ENCODE data around the gene SMOC2.

- no peak for TF ChIP-seq CTCF (conservative IDR thresholded peaks at IDR 0.05; ENCODE audit: low read depth, low read length)
- TF ChIP-seq POLR2A (IDR thresholded peaks at IDR 0.05; ENCODE audit: low read depth, low read length): no peak
- TF ChIP-seq USF2 (IDR thresholded peaks at IDR 0.05; ENCODE audit: low read depth, low read length): no peak
- TF ChIP-seq SMC3 (IDR thresholded peaks at IDR 0.05; ENCODE audit: low read depth, low read length): no peak
- no peak for TF ChIP-seq BHLHE40 (IDR thresholded peaks at IDR 0.05; ENCODE audit: low read depth, low read length)
- no peak for TF ChIP-seq MXI1 (IDR thresholded peaks at IDR 0.05; ENCODE audit: borderline replicate concordance, low read depth, low read length)
- no peak for TF ChIP-seq ELK1 (IDR thresholded peaks at IDR 0.05; ENCODE audit: borderline replicate concordance, low read depth, low read length)
- TF ChIP-seq RFX5 (IDR thresholded peaks at IDR 0.05; ENCODE audit: low read depth, low read length): no peak
- no peak for TF ChIP-seq MAFK (IDR thresholded peaks at IDR 0.05; ENCODE audit: low read depth, low read length)
- no peak for TF ChIP-seq RAD21 (IDR thresholded peaks at IDR 0.05; ENCODE audit: low read length)
- TF ChIP-seq MAZ (IDR thresholded peaks at IDR 0.05; ENCODE audit: borderline replicate concordance, low read depth, low read length): no peak
- no peak for TF ChIP-seq CHD1 (IDR thresholded peaks at IDR 0.05; ENCODE audit: low read depth, low read length)
Measured at GRCh38 chr6:168565112-168565511, 124.1 kb downstream of the SMOC2 start.

All from IMR-90 (cell line).